ENCODE measurements around the gene USPL1. TPM values are rescaled to one million over a fixed set of nuclear protein-coding genes. Genes with fewer than 3 reads are reported as not detected.

Gene USPL1
- 10 to 100 TPM; 16.5 to 31.6 (median 22.1) TPM for total RNA-seq

GRCh38 chr13:30617315-30618185, at the start of gene USPL1:
USPL1 (plus strand) TSS chr13:30617920; CDS start chr13:30621141, 3,221 bp downstream.
- peak; percentile 94 to 96 for TF ChIP-seq POLR2A (IDR thresholded peaks at IDR 0.05)
- peak; percentile 98 to 100 for TF ChIP-seq EP300 (IDR thresholded peaks at IDR 0.05)
- TF ChIP-seq CTCF (IDR thresholded peaks at IDR 0.05) = peak; percentile 7 to 92 (median 25)
- no peaks in the 10 kb centered on the region for H3K9me3 ChIP-seq
- DNase-seq (ENCODE audit: low spot score in 2 of 2) = peak; percentile 93 to 95
- peak within 1 kb of the TSS; percentile 82 to 90 (median 84) for H3K4me3 ChIP-seq
- peak within 1 kb of the TSS; percentile 99 to 100 (median 100) for H3K27ac ChIP-seq
- WGBS, 2 donors = 0 to 1% methylated on average over 28 to 52 of the region's 78 CpGs
- H3K4me1 ChIP-seq = peaks cover 0 to 50% (median 15%) of the 10 kb centered on the region in 4 donors
- H3K36me3 ChIP-seq = peaks cover 0 to 4% (median 0%) of the 10 kb centered on the region in 3 donors
- no peaks in the 10 kb centered on the region for H3K27me3 ChIP-seq

- no peaks in the 10 kb centered on the region for H3K27me3 ChIP-seq
- H3K4me3 ChIP-seq = no peak overlapping the region
- WGBS, 2 donors = 33% methylated on average over 8 of the region's 8 CpGs
- peaks cover 0 to 36% (median 6%) of the 10 kb centered on the region in 4 donors for H3K4me1 ChIP-seq
- peak overlapping the region; percentile 36 to 88 (median 64) for H3K27ac ChIP-seq
- DNase-seq (ENCODE audit: low spot score in 2 of 2) = peak in 1 of 2 donors; percentile 29
- H3K9me3 ChIP-seq = no peaks in the 10 kb centered on the region
- H3K36me3 ChIP-seq = no peaks in the 10 kb centered on the region
- no peak for TF ChIP-seq CTCF (IDR thresholded peaks at IDR 0.05)
- TF ChIP-seq EP300 (IDR thresholded peaks at IDR 0.05) = peak in 1 of 2 donors; percentile 54
Measured at GRCh38 chr13:30569901-30570576, 47.7 kb upstream of the USPL1 start.

GRCh38 chr13:30570691-30571090, 47.0 kb upstream of the USPL1 start:
- TF ChIP-seq CTCF (IDR thresholded peaks at IDR 0.05) (no peak), EP300 (IDR thresholded peaks at IDR 0.05) (no peak), POLR2A (IDR thresholded peaks at IDR 0.05) (no peak)
- Histone ChIP-seq H3K9me3 (no peaks in the 10 kb centered on the region), H3K27me3 (no peaks in the 10 kb centered on the region), H3K4me3 (no peak overlapping the region), H3K27ac (peak overlapping the region; percentile 36 to 88 (median 64)), H3K4me1 (peaks cover 0 to 36% (median 6%) of the 10 kb centered on the region in 4 donors), H3K36me3 (no peaks in the 10 kb centered on the region)
- DNase-seq (ENCODE audit: low spot score in 2 of 2) = no peak

- Histone ChIP-seq H3K9me3 (no peaks in the 10 kb centered on the region), H3K27me3 (no peaks in the 10 kb centered on the region), H3K4me1 (peaks cover 0 to 48% (median 6%) of the 10 kb centered on the region in 4 donors), H3K36me3 (no peaks in the 10 kb centered on the region), H3K27ac (peak overlapping the region; percentile 64 to 87 (median 78)), H3K4me3 (peak overlapping the region; percentile 23 to 48 (median 32))
- DNase-seq (ENCODE audit: low spot score in 2 of 2) = no peak
- 0% methylated on average over 1 of the region's 1 CpG for WGBS, 2 donors
- TF ChIP-seq CTCF (IDR thresholded peaks at IDR 0.05) (peak in 4 of 5 experiments; percentile 11 to 45 (median 26)), POLR2A (IDR thresholded peaks at IDR 0.05) (no peak), EP300 (IDR thresholded peaks at IDR 0.05) (peak in 1 of 2 donors; percentile 40)
Measured at GRCh38 chr13:30572859-30573275, 44.9 kb upstream of the USPL1 start.

Measured in tibial nerve (tissue), 4 donors.